ENCODE results near the gene UMODL1.

Gene UMODL1

DNA sequence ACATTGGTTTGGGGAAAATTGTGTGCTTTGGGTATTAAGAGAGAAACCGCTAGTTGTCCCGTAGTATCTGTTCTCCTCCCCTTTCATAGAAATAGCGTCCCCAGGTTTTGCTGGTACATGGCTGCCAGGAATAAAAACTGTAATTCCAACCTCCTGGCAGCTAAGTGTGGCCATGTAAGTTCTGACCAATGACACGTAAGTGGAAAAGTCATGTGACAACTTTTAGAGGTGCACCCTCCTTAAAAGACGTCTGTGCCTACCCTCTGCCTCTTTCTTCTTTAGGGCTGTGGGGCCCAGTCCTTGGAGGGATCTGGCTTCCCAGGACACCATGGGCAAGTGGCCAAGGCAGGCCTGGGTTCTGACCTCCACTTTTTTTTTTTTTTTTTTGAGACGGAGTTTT lies 59.3 kb downstream of the UMODL1 start:
- no peak for DNase-seq (ENCODE audit: low read depth in 2 of 2)

DNA sequence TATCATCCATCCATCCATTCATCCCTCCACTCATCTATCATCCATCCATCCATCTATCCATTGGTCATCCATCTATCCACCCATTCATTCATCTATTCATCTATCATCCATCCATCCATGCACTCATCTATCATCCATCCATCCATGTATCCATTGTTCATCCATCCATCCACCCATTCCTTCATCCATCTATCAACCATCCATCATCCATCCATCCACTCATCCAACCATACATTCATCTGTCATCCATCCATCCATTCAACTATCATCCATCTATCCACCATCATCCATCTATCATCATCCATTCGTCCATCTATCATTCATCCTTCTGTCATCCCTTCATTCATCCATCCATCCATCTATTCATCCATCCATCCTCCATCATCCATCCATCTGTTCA lies 61.1 kb downstream of the UMODL1 start:
- no peak for DNase-seq (ENCODE audit: low read depth in 2 of 2)

DNA sequence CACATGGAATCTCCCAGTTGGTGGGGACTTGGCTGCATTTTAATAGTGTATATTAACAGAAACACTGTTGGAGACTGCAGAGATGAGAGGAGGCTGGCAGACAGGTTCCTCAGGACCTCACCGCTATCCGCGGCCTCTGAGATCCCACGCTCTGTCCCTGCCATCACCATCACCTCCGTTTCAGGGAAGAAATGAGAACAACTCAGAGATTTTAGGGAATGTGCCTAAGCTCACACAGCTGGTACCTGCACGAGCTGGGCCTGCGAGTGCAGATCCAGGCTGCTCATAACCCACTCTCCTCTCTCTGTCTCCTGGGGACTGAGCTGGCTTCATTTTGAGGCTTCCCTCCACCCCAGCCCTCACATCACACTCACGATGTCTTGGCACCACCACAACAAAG lies 62.0 kb downstream of the UMODL1 start:
- DNase-seq (ENCODE audit: low read depth in 2 of 2) = no peak

DNA sequence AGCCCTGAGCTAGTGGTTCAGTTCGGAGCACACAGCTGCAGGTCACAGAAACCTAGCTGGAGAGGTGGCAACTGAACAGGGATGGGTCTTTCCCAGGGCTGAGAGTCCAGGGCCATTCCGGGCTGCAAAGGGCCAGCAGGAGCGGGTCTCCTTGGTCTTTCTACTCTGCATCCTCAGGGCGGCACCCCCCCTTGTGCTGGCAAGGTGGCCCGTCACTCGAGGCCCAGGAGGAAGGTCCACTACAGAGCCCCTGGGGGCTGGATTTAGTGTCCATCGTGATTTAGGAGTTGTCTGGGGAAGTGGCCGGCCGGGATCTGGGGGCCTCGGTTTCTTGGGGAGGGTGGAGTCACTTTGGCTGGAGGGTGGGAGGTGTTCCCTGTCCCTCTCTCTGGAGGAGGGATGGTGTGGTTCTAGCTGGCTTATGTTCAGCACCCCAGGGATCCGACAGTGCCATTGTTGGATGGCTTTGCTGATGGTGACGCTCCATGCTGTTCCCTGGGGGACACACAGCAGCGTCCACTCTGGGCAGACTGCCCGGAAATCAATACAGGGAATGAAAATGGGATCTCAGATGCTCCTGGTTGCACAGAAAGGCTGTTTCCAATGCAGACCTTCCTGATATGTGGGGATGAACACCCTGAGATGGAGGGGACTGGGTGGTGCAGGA lies 64.4 kb downstream of the UMODL1 start:
- no peak for DNase-seq (ENCODE audit: low read depth in 2 of 2)

DNA sequence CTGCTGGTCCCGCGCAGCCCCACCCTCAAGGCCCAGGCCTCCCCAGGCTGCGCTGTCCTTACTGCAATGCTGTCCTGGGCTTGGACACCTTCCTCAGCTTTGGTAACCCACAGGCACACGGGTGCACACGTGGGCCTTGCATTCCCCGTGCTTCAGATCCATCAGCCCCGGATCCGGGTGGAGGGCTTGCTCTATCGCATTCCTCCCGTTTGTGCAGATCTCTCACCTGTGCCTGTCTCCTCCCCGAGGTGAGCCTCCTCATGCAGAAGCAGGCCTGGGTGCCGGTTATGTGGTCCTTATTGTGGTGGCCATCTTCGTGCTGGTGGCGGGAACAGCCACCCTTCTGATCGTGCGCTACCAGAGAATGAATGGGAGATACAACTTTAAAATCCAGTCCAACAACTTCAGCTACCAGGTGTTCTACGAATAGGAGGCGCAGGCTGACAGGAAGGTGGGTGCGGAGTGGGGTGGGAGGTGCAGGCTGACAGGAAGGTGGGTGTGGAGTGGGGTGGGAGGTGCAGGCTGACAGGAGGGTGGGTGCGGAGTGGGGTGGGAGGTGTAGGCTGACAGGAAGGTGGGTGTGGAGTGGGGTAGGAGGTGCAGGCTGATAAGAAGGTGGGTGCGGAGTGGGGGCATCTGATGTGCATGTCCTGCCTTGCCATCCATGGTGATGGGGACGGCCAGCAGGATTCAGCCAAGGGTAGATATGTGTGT lies 66.2 kb downstream of the UMODL1 start:
- no peak for DNase-seq (ENCODE audit: low read depth in 2 of 2)

DNA sequence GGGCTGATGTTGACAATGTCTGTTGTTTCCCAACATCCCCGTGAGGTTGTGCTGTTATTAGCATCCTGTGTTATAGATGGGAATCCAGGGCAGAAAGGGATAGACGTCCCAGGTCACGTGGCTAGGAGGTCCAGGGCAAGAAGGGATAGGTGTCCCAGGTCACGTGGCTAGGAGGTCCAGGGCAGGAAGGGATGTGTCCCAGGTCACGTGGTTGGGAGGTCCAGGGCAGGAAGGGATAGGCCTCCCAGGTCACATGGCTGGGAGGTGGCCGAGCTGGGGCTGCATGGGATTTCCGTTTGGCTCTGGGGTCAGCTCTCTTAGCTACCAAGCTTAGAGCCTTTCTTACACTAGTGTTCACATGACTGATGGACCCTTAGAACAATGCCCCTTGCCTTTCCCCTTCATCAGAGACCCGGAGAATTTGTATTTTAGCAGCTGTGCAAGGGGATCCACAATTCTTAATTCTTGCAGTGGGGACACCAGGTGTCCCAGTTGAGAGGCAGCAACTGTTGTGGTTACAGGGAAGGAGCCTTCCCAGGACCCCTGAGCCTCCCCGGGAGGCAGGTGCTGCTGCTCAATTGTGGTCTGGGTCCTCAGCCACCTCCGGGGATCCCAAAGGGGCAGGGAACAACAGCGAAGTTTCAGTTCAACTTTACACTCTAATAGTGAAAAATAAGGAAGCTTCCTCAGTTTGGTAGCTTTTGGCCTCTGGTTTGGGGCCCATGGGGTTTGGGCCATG lies 69.2 kb downstream of the UMODL1 start:
- no peak for DNase-seq (ENCODE audit: low read depth in 2 of 2)

DNA sequence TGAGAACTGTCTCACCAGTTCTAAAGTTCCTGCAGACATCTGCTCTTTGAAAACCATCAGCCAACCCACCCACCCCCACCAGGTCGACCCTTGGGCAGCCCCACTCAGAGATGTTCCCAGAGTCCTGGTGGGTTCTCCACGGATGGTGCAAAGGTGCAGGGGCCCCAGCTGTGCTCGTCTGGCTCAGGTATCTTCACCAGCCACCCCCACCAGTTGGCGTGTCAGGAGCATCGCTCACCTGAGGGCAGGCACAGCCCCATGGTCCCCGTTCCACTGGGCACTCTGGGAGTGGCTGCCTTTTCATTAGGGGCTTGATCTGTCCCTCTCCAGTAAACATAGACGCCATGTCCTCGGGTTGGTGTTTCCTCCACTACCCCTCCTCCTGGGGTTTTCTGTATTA lies 70.5 kb downstream of the UMODL1 start:
- DNase-seq (ENCODE audit: low read depth in 2 of 2) = no peak

DNA sequence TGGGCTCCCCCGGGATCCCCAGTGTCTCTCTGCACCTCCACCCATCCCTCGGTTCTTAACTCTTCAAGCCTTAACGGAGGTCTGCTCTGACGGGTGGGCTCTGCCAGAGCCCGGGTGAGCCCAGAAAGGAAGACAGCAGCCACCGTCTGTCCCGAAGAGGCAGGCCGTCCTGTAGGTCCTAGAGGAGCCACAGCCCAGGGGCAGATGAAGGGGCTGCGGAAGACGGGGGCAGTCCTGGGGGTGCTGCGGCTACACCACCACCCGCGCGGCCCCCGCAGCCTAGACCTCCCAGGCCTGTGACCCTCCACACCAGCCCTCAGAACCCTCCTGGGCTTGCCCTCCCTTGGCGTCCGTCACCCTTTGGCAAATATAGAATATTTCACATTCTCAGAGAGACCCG lies 71.0 kb downstream of the UMODL1 start:
- DNase-seq (ENCODE audit: low read depth in 2 of 2) = no peak

DNA sequence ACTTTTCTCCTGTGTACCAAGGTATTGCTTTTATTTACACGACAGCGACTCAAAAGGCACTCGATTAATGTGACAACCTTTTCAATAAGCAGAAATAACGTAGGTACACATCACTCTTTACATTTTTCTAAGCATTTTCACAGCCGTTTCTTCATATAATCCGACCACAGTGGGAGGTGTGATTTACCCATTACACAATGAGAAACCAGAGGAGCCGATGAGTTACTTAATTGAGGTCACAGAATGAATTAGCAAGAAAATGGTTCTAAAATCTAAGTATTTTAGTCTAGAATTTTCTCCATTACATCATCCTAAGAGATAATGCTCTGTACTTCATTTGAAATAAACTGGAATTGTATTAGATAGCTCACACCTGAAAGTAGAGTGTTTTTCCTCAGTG lies 71.5 kb downstream of the UMODL1 start:
- DNase-seq (ENCODE audit: low read depth in 2 of 2) = no peak

DNA sequence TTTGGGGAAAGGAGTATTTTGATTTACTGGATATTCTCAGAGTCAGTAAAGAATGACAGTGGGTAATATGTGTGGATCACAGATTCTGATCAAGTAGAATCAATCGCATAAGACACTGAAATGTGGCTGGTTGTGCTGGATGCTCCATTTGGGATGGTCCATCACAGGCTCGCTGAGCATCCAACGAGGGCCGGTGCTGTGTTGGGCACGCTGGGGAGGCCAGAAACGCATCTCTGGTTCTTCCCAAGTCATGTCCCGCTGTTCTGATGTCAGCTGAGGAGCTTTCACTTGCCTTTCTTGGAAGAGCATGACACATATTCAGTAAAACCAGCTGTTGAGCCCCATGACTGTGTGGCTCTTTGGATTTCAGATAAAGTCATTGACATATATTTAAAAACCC lies 72.0 kb downstream of the UMODL1 start:
- DNase-seq (ENCODE audit: low read depth in 2 of 2) = no peak

DNA sequence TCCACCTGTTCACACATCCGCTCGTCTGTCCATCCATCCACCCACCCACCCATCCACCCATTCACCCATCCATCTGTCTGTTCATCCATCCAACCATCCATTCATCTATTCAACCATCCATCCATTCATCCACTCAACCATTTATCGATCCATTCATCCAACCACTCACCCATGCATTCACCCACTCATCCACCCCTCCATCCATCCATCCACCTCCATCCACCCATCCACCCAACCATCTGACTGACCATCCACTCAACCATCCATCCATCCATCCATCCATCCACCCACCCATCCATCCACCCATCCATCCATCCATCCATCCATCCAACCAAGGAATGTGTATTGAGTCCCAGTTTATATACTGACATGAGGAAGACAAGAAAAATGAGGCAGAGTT lies 73.1 kb downstream of the UMODL1 start:
- no peak for DNase-seq (ENCODE audit: low read depth in 2 of 2)

DNA sequence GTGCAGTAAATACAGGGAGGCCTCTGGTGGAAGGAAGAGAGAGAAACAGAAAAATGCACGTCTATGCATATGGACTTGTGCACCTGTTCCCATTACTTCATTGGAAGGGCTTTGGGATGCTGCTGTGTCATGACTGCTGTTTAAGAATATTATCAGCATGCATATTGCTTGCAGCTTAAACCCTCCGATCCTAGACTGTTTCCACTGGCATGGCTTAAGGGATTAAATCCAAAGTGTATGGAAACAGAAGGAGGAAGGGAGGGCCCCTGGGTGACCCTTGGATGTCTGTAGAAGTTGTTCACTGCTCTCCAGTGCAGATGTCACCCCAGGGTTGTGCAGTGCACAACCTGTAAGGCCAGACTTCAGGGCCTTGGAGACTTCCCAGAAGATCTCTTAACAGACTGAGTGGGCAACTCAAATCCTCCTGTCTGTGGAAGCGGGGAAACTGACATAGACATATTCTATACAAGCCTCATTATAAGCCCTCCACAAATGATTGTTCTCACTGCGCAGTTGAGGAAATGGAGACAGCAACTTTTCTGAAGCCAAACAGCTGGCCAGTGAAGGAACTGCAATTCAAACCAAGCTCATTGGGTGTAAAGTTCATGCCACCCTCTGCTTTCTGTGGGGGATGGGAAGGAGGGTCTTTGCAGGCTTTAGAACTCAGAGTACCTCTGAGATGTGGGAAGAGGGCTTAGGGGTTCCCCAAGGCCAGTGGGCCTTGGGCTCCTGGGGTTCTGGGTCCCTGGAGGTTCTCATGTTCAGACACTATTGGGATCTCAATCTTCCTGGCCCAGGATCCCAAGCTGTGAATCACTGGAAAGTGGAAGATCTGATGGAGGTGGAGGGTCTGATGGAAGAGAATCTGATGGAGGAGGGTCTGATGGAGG lies 73.8 kb downstream of the UMODL1 start:
- no peak for DNase-seq (ENCODE audit: low read depth in 2 of 2)

DNA sequence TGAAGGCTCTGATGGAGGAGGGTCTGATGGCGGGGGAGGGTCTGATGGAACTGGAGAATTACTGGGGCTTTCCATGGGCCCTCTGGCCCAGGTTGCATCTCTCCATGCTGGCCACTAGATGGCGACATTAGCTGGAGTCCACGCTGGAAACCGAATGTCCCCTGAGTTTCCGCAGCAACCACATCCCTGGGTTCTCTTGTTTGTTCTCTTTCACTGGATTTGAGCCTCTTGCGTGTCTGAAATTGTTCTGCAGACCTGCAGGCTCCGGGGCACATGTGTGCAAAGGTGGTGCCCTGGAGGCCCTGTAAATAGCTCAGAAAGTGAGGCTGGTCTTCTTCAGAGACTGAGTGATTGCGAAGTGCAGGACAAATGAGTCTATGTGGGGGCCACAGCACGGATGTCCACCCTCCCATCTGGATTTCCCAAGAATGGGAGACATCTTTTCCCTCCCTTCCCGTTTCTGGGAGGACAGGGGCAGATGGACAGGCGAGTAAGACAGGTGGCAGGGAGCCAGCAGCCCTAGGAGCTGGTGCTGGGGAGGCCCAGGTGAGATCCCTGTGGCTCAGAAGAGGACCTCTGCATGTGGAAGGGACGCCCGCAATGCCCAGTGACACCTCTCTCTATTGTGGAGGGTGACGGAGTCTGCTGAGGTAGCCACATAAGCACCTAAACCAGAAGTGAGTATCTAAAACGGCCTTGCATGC lies 74.6 kb downstream of the UMODL1 start:
- peak; percentile 27 to 47 for DNase-seq (ENCODE audit: low read depth in 2 of 2)

DNA sequence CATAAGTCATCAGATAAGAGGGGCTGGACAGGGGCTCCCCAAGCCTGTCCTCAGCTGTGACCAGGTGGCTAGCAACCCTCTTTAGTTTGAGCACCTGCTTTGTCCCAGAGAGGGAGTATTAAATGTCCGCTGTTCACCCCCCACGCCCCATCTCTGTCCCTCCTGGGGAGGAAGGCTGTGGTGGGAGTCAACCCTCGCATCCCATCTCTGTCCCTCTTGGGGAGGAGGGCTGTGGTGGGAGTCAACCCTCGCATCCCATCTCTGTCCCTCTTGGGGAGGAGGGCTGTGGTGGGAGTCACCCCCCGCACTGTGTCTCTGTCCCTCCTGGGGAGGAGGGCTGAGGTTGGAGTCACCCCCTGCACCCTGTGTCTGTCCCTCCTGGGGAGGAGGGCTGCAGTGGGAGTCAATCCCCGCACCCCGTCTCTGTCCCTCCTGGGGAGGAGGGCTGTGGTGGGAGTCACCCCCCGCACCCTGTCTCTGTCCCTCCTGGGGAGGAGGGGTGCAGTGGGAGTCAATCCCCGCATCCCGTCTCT lies 75.2 kb downstream of the UMODL1 start:
- no peak for DNase-seq (ENCODE audit: low read depth in 2 of 2)

DNA sequence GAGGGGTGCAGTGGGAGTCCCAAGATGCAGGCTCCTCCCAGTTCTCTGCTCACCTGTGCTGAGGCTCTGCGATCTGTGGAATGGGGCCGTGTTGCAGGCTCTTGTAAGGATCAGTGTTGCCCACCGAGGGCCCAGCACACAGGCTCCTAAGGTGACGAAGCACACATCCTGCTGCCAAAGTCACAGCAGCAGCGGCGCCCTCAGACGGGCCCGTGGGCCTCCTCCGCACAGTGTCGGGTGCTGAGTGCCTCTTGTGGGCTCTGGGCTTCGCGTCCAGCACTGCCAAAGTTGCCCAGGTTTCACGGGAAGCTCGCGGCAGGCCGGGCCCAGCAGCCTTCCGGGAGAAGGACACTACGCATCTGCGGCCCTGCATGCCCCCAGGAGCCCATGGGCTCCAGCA lies 75.7 kb downstream of the UMODL1 start:
- DNase-seq (ENCODE audit: low read depth in 2 of 2) = no peak

DNA sequence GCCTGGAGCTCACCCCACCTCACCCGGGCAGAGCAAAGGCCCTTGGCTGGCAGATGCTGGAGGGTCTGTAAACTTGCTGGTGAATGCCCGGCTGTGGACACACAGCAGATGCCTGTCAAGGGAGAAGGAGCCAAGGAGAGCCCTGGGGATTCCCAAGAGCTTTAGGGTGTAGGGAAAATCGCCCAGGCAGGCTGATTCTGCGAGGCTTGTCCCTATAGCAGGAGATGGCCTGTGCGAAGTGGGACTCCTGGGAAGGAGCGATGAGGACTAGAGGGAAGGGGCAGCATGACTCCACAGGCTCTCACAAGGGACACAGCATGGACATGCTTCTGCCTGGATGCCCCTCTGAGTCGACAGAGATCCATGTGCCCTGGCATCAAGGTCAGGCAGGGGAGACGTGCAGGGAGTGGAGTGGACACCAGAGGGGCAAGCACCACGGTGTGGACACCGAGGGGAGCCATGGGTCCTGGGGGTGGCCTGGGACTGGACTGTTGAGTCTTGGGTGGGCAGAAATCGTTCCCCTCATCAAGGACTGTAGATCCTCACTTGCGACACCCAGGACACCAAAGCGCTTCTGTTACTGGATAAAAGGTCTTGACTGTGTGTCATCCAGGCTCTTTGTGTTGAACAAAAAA lies 76.4 kb downstream of the UMODL1 start:
- DNase-seq (ENCODE audit: low read depth in 2 of 2) = no peak

DNA sequence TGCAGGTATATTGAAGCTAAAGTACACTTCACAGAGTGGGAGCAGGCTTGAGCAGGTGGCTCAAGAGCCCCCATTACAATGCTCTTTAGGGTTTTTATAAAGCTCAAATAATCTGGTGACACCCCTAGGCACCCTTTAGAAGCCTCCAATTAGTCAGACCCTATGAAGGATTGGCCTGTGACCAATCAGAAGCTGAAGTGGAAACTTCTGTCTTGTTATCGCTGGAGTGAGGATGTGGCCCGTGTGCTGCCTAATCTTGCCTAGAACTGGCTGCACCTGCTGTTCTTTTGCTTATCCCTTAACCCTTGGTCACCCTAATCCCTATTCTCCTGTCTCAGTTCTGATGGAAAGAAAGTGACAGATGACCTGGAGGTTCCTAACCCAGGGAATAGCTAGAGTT lies 77.0 kb downstream of the UMODL1 start:
- no peak for DNase-seq (ENCODE audit: low read depth in 2 of 2)

DNA sequence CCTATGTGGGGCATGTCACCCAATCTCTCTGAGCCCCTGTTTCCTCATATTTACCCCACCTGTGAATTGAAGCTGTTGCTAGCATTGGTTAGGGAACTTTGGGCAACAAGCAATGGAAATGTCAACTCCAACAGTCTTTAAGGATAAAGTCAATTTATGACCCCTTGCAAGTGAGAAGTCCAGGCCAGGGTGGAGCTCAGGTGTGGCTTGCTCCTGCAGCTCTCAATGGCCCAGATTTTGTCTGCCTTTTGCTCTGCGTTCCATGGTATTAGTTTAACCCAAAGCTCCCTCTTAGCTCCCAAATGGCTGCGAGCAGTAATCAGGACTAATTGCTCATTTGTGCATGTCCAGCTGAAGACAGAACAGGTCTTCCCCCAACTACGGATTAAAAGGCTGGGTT lies 77.5 kb downstream of the UMODL1 start:
- DNase-seq (ENCODE audit: low read depth in 2 of 2) = no peak

DNA sequence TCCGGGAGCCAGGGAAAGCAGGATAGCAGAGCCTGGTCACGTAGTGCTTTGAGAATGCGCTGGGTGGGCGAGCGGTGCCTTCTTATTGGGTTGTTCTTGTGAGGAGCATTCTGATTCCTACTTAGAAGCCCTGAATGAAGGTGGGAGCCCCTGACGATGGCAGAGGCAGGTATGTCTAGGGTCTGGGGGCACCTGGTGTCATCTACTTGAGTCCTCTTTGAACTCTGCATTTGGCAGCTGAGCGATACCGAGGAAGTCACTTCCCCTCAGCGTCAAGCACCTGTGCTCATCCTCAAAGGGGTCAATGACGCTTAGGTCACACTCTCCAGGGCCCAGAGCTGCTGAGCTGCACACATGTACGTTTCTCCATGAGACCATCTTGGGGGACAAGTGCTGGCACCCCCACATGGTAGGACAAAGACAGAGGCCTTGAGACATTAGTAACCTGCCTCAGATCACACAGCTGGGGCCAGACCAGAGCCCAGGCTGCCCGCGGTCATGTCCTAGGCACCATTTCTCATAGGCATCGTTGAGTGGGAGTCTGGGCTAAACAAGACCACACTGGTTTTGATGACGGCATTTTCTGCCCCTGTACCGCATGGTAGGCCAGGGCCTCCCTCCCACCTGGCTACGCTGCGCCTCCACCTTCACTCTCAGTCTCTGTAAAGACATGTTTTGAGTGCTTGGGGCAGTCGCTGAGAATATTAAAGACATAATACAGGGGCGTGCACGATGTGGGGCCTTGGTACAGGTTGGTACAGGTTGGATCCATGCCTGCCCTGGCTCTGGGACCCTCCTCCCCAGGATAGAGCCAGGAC lies 78.7 kb downstream of the UMODL1 start:
- DNase-seq (ENCODE audit: low read depth in 2 of 2) = no peak

Measured in stimulated activated CD4-positive, alpha-beta T cell treated with anti-CD3 and anti-CD28 coated beads, Interleukin-15, amount 100 ng/mL, for 48 hours (primary cell).